Stimulated activated CD8-positive, alpha-beta memory T cell treated with anti-CD3 and anti-CD28 coated beads, Interleukin-15, amount 100 ng/mL, for 48 hours (primary cell): Measurements from ENCODE around the gene MACO1.
"Not testable (repeated sequence)": the region's sequence is repeated elsewhere in the genome, so short reads cannot be mapped to it uniquely, and the experiment has no call there.

Source experiments
- DNase-seq, 2 donors: peaks; one replicate each; pipeline ENCODE4 v3.0.0-alpha.2; 2020; ENCODE audit warnings: low read depth in 2 of 2

Gene MACO1

GRCh38 chr1:25430073-25430966 is at the start of gene MACO1:
Gene MACO1, plus strand, starts transcription at chr1:25430897. Its CDS starts 202 bp downstream, at chr1:25431099.
- peak; percentile 92 to 93 for DNase-seq

GRCh38 chr1:25382543-25382942 is 48.2 kb upstream of the MACO1 start:
- not testable (repeated sequence) for DNase-seq

- not testable (repeated sequence) for DNase-seq
Measured at GRCh38 chr1:25383090-25383489, 47.6 kb upstream of the MACO1 start.

- DNase-seq: not testable (repeated sequence)
Measured at GRCh38 chr1:25383875-25384274, 46.8 kb upstream of the MACO1 start.

- not testable (repeated sequence) for DNase-seq
Measured at GRCh38 chr1:25387096-25387495, 43.6 kb upstream of the MACO1 start.

- not testable (repeated sequence) for DNase-seq
Measured at GRCh38 chr1:25388691-25389090, 42.0 kb upstream of the MACO1 start.

GRCh38 chr1:25389721-25390120 is 41.0 kb upstream of the MACO1 start:
- DNase-seq: not testable (repeated sequence)

GRCh38 chr1:25392841-25393240 is 37.9 kb upstream of the MACO1 start:
- no peak for DNase-seq

GRCh38 chr1:25397549-25397948 is 33.1 kb upstream of the MACO1 start:
- not testable (repeated sequence) for DNase-seq

- not testable (repeated sequence) for DNase-seq
Measured at GRCh38 chr1:25398079-25398478, 32.6 kb upstream of the MACO1 start.

- DNase-seq: not testable (repeated sequence)
Measured at GRCh38 chr1:25402947-25403803, 27.5 kb upstream of the MACO1 start.

GRCh38 chr1:25405731-25406305 is 24.9 kb upstream of the MACO1 start:
- DNase-seq: not testable (repeated sequence)

- not testable (repeated sequence) for DNase-seq
Measured at GRCh38 chr1:25409641-25410427, 20.9 kb upstream of the MACO1 start.

GRCh38 chr1:25412872-25413623 is 17.6 kb upstream of the MACO1 start:
- DNase-seq: not testable (repeated sequence)

- not testable (repeated sequence) for DNase-seq
Measured at GRCh38 chr1:25414157-25414556, 16.5 kb upstream of the MACO1 start.

- not testable (repeated sequence) for DNase-seq
Measured at GRCh38 chr1:25414578-25414977, 16.1 kb upstream of the MACO1 start.

- not testable (repeated sequence) for DNase-seq
Measured at GRCh38 chr1:25417280-25417679, 13.4 kb upstream of the MACO1 start.

- DNase-seq: not testable (repeated sequence)
Measured at GRCh38 chr1:25419339-25419738, 11.4 kb upstream of the MACO1 start.

- not testable (repeated sequence) for DNase-seq
Measured at GRCh38 chr1:25420715-25421114, 10.0 kb upstream of the MACO1 start, which contains the start of gene RHCE. Gene RHCE, minus strand, starts transcription at chr1:25420825. Its CDS starts 39 bp downstream, at chr1:25420786.

GRCh38 chr1:25423206-25423605 is 7.5 kb upstream of the MACO1 start:
- DNase-seq: not testable (repeated sequence)
